GM12872 (cell line): ENCODE results near the gene SYNE2.

Experiments
- TF ChIP-seq, protein P1 (sequence below): IDR thresholded peaks from 3 replicates; pipeline ENCODE4 v1.5.1; 2011; ENCODE audit warnings: low read depth, mild to moderate bottlenecking, low read length, moderate library complexity; ENCODE audit not compliant: insufficient read depth

The SYNE2 gene

DNA sequence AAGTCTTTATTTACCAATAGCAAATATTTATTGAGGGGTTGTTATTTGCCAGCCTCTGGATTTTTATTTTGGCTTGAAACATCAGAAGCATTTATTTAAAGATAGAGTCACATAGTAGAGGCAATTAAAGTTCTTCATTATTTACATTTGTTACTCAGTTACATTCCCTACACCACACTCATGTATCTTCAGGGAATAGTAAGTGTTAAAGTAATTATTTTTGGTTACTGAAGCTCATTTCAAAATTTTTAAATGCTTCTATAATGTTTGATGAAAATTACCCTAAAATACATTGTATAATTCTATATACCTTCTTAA is 235.8 kb downstream of the SYNE2 start:
- TF ChIP-seq, protein P1, sequence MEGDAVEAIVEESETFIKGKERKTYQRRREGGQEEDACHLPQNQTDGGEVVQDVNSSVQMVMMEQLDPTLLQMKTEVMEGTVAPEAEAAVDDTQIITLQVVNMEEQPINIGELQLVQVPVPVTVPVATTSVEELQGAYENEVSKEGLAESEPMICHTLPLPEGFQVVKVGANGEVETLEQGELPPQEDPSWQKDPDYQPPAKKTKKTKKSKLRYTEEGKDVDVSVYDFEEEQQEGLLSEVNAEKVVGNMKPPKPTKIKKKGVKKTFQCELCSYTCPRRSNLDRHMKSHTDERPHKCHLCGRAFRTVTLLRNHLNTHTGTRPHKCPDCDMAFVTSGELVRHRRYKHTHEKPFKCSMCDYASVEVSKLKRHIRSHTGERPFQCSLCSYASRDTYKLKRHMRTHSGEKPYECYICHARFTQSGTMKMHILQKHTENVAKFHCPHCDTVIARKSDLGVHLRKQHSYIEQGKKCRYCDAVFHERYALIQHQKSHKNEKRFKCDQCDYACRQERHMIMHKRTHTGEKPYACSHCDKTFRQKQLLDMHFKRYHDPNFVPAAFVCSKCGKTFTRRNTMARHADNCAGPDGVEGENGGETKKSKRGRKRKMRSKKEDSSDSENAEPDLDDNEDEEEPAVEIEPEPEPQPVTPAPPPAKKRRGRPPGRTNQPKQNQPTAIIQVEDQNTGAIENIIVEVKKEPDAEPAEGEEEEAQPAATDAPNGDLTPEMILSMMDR: no peak

GRCh38 chr14:64089920-64090319 is 237.1 kb downstream of the SYNE2 start:
- TF ChIP-seq, protein P1: no peak

DNA sequence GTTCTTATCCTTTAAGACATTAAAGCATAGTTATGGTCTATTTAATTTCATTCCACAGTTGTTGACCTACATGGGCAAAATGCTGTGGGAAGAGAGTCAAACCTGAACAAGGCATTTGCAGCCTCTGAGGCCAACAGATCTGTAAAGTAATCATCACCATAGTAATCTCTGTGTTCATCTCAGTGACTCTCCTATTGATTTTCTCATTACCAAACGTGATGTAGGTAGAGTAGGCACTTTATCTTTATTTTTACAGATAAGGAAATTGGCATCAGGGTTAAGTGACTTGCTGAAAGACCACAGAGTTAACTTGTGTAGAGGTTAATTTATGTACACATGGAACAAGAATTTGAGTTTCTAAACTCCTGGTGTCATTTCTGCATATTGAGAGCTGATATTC is 238.4 kb downstream of the SYNE2 start:
- TF ChIP-seq, protein P1: no peak

DNA sequence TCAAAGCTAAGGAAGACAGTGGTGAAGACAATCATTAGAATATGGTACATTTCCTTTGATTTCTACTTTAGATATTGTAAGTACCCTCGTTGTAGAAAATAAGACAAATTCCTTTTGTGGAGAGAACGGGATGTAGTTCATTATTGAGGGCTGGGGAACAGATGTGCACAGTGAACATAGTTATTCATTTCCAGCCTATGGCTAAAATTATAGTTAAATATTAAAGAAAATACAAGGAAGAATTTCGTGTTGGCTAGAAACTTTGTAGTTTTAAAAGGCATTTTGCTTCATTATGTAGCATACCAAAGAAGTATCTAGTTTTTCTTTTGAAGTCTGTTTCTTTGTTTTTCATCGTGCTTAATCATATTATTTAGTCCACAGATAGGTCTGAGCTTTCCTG is 239.5 kb downstream of the SYNE2 start:
- TF ChIP-seq, protein P1: no peak

DNA sequence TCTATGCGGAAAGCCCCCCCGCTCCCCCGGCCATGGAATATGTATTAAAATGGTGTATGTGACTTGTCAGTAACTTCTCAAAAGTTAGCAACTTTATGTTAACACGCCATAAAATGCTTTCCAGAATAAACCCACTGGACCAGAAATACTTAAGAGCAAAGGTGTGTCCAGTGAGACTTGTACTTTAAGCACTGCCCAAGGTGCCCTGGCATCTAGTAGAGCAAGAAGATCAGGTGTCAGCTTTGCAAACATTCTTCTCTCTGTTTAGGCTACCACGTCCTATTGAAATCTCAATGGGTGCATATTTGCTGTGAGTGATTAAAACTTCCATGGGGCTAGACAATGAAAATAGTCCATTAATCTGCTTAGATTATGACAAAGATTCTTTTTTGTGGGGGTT is 240.1 kb downstream of the SYNE2 start:
- TF ChIP-seq, protein P1: no peak

DNA sequence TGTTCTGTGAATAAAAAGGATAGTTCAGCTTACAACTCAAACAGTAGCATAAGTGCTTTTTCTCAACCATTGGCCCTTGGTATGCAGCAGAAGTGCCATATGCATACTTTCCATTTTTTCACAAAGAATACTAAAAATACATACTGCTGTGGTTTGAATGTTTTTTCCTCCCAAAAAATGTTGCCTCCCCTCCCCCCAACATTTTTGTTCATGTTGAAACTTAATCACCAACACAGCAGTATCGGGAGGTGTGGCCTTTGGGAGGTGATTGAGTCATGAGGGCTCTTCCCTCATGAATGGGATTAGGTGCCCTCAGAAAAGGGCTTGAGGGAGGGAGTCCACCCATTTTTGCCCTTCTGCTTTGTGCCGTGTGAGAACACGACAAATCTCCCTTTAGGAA is 242.8 kb downstream of the SYNE2 start:
- TF ChIP-seq, protein P1: no peak

DNA sequence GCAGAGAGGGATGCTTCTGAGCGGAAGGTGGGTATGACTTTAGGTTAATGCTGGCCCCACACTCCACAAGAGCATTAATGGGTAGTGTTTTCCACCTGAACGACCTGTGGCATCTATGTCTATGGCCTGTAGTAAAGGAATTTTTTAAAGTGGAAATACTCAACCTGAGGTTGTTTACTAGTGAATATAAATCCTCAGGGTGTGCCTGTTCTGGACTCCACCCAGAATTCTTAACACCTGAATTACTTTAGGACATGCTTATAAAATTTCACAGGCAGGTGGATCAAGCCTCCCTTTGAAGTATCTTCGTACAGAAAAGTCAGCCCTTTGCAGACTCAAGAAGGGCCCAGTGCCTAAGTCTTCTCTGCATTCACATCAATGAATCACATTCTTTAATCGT is 245.3 kb downstream of the SYNE2 start:
- TF ChIP-seq, protein P1: no peak

DNA sequence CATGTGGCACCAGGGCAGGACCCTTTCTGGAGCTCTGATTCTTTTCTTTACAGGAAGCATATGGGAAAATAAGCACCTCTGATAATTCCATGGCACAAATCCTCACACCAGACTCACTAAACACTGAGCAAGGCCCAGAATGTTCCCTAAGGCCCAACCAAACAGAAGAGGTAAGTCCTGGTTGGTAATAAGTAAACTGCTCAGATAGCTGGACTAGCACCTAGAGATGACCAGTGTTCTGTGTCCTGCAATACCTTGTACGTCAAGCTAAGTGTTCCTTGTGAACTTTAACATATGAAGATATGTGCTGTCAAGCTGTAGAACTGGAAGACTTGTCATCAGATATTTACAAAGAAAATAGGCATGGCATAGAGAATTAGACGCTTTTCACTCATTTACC is 254.6 kb downstream of the SYNE2 start:
- TF ChIP-seq, protein P1: no peak
